Progenitor cell of endocrine pancreas (in vitro differentiated cells): ENCODE results near the gene TENT5C. TPM values are rescaled to one million over a fixed set of nuclear protein-coding genes. Genes with fewer than 3 reads are reported as not detected.
A peak's percentile ranks its signal among the peaks of the same experiment; 100 is the strongest.

Experiments used
- DNase-seq: peaks from one replicate; pipeline ENCODE4 v3.0.0; 2021; ENCODE audit warnings: low spot score; ENCODE audit not compliant: unreplicated experiment
- H3K27ac Mint-ChIP-seq: 2 replicates; pipeline ENCODE4 v1.8.0; 2021; ENCODE audit warnings: mild to moderate bottlenecking, moderate library complexity, mixed read lengths
- H3K27me3 Mint-ChIP-seq: 2 replicates; pipeline ENCODE4 v1.8.0; 2021; ENCODE audit warnings: mixed read lengths
- H3K36me3 Mint-ChIP-seq: 2 replicates; pipeline ENCODE4 v1.8.0; 2022; ENCODE audit warnings: mixed read lengths; ENCODE audit not compliant: insufficient read depth
- H3K4me1 Mint-ChIP-seq: 2 replicates; pipeline ENCODE4 v1.8.0; 2021; ENCODE audit warnings: low read depth, mixed read lengths
- H3K4me3 Mint-ChIP-seq: 2 replicates; pipeline ENCODE4 v1.8.0; 2021; ENCODE audit warnings: low read depth, mild to moderate bottlenecking, moderate library complexity, mixed read lengths
- H3K9me3 Mint-ChIP-seq: 2 replicates; pipeline ENCODE4 v1.8.0; 2021; ENCODE audit warnings: low read depth, mixed read lengths
- total RNA-seq: library from RNA; stranded (reverse); gene quantifications from 2 replicates; pipeline ENCODE4 v1.2.1, GENCODE V29; 2021
- TF ChIP-seq, protein P1 (sequence below): fragments of 200-600 bp; sonication (generic); IDR thresholded peaks from one replicate; pipeline ENCODE4 v1.5.0; 2021; ENCODE audit warnings: antibody characterized with exemption, mild to moderate bottlenecking; ENCODE audit not compliant: unreplicated experiment

TENT5C gene
- total RNA-seq, 1 donor from 2014 or later = 13.6 TPM

GRCh38 chr1:117586747-117587498 lies 18.9 kb upstream of the TENT5C start:
- Mint-ChIP-seq H3K36me3 (no peaks in the 10 kb centered on the region), H3K27me3 (no peaks in the 10 kb centered on the region), H3K4me1 (peaks cover 15% of the 10 kb centered on the region), H3K9me3 (no peaks in the 10 kb centered on the region), H3K4me3 (no peak overlapping the region), H3K27ac (no peak overlapping the region)
- DNase-seq = no peak
- TF ChIP-seq, protein P1, sequence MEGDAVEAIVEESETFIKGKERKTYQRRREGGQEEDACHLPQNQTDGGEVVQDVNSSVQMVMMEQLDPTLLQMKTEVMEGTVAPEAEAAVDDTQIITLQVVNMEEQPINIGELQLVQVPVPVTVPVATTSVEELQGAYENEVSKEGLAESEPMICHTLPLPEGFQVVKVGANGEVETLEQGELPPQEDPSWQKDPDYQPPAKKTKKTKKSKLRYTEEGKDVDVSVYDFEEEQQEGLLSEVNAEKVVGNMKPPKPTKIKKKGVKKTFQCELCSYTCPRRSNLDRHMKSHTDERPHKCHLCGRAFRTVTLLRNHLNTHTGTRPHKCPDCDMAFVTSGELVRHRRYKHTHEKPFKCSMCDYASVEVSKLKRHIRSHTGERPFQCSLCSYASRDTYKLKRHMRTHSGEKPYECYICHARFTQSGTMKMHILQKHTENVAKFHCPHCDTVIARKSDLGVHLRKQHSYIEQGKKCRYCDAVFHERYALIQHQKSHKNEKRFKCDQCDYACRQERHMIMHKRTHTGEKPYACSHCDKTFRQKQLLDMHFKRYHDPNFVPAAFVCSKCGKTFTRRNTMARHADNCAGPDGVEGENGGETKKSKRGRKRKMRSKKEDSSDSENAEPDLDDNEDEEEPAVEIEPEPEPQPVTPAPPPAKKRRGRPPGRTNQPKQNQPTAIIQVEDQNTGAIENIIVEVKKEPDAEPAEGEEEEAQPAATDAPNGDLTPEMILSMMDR = no peak

- Mint-ChIP-seq H3K4me3 (no peak overlapping the region), H3K27ac (no peak overlapping the region), H3K4me1 (peaks cover 15% of the 10 kb centered on the region), H3K36me3 (no peaks in the 10 kb centered on the region), H3K9me3 (no peaks in the 10 kb centered on the region), H3K27me3 (no peaks in the 10 kb centered on the region)
- TF ChIP-seq, protein P1 = no peak
- DNase-seq = no peak
Measured at GRCh38 chr1:117587499-117588356, 18.1 kb upstream of the TENT5C start.

- no peak for DNase-seq
- H3K4me1 Mint-ChIP-seq = peaks cover 15% of the 10 kb centered on the region
- no peak overlapping the region for H3K27ac Mint-ChIP-seq
- no peaks in the 10 kb centered on the region for H3K27me3 Mint-ChIP-seq
- H3K4me3 Mint-ChIP-seq = no peak overlapping the region
- no peaks in the 10 kb centered on the region for H3K9me3 Mint-ChIP-seq
- TF ChIP-seq, protein P1 = no peak
- H3K36me3 Mint-ChIP-seq = no peaks in the 10 kb centered on the region
Measured at GRCh38 chr1:117589544-117589943, 16.3 kb upstream of the TENT5C start.

DNA sequence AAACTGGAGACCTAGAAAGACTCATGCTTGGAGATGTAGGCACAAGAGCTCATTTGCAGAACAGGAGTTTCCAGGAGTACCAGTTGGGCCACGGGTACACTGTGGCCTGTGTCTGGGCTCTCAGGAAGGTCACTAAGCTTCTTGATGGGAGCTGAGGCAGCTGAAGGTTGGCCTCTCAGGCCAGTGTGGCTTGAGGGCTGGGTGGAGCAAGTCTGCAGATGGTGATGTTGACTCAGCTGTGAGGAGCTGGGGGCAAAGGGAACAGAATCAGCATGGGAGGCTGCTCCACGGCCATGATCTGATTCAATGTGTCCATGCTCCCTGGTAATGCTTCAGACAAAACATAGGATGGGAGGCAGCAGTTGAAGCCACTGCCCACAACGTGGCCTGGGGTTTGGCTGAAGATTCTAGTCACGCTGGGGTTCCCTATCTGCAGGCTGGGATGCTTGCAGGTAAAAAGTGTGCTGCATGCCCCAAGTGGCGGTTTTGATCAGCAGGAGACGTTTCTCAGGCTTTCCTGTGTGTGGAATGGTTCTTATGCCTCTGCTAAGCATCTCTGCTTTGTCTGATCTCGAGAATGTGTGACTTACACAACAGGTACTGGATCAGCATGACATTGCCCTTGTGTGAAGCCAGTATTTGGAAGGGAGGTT lies 15.4 kb upstream of the TENT5C start:
- Mint-ChIP-seq H3K36me3 (no peaks in the 10 kb centered on the region), H3K27me3 (no peaks in the 10 kb centered on the region), H3K9me3 (no peaks in the 10 kb centered on the region), H3K4me3 (no peak overlapping the region), H3K27ac (peak overlapping the region; percentile 7), H3K4me1 (peaks cover 15% of the 10 kb centered on the region)
- TF ChIP-seq, protein P1 = no peak
- DNase-seq = no peak

DNA sequence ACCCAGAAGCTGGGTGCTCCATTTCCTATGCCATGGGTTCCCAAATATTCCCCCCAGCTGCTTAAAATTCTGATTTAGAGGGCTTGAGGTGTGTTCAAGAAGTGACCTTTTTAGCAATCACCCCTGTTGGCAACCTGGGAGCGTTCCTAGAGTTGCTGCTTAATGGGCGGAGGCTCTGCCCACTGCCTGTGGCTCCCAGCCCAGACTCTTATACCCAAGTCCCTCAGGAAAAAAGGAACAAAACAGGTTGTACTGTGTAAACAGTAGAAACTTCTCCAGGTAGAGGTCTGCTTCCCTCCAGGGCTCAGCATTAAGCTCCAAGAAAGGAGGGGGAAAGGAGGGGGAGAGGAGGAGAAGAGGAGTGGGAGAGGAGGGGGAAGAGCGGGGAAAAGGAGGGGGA lies 14.6 kb upstream of the TENT5C start:
- peaks cover 15% of the 10 kb centered on the region for H3K4me1 Mint-ChIP-seq
- TF ChIP-seq, protein P1 = no peak
- no peaks in the 10 kb centered on the region for H3K27me3 Mint-ChIP-seq
- H3K9me3 Mint-ChIP-seq = no peaks in the 10 kb centered on the region
- no peak overlapping the region for H3K27ac Mint-ChIP-seq
- H3K36me3 Mint-ChIP-seq = no peaks in the 10 kb centered on the region
- DNase-seq = no peak
- no peak overlapping the region for H3K4me3 Mint-ChIP-seq
